ENCODE measurements around the gene MGP.

DNA sequence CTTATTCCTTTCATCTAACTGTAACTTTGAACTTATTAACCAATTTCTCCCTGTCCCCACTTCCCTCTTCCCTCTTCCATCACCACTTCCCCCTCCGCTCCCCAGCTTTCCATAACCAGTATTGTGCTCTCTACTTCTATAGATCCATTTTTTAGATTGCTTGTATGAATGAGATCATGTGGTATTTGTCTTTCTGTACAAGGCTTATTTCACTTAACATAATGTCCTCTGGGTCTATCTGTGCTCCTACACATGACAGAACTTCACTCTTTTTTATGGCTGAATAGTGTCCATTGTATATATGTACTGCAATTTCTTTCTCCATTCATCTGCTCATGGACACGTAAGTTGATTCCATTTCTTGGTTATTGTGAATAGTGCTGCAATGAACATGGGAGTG is 38.3 kb upstream of the MGP start:
- TF ChIP-seq CTCF (IDR thresholded peaks at IDR 0.05) (no peak), POLR2A (IDR thresholded peaks at IDR 0.05) (no peak)

Data from lower leg skin (tissue), 3 donors.